Measurements from ENCODE around the gene SVEP1.
A peak's percentile ranks its signal among the peaks of the same experiment; 100 is the strongest.
"Not testable (repeated sequence)": the region's sequence is repeated elsewhere in the genome, so short reads cannot be mapped to it uniquely, and the experiment has no call there.

SVEP1 gene
- long read RNA-seq, donor 1, result 0 reads
- long read RNA-seq, donor 2, result 0 reads
- long read RNA-seq, donor 3, result 0 reads
- long read RNA-seq, donor 4, partial matches to known transcripts, result 0 of 1 reads
- long read RNA-seq, donor 4, other reads (novel, unspliced or antisense), result 0 of 1 reads
- long read RNA-seq, donor 5, partial matches to known transcripts, result 0 of 1 reads
- long read RNA-seq, donor 5, other reads (novel, unspliced or antisense), result 0 of 1 reads
- long read RNA-seq, donor 6, result 0 reads
- long read RNA-seq, donor 7, result 0 reads
- long read RNA-seq, donor 8, partial matches to known transcripts, result 7 of 7 reads
- long read RNA-seq, donor 8, other reads (novel, unspliced or antisense), result 0 of 7 reads

DNA sequence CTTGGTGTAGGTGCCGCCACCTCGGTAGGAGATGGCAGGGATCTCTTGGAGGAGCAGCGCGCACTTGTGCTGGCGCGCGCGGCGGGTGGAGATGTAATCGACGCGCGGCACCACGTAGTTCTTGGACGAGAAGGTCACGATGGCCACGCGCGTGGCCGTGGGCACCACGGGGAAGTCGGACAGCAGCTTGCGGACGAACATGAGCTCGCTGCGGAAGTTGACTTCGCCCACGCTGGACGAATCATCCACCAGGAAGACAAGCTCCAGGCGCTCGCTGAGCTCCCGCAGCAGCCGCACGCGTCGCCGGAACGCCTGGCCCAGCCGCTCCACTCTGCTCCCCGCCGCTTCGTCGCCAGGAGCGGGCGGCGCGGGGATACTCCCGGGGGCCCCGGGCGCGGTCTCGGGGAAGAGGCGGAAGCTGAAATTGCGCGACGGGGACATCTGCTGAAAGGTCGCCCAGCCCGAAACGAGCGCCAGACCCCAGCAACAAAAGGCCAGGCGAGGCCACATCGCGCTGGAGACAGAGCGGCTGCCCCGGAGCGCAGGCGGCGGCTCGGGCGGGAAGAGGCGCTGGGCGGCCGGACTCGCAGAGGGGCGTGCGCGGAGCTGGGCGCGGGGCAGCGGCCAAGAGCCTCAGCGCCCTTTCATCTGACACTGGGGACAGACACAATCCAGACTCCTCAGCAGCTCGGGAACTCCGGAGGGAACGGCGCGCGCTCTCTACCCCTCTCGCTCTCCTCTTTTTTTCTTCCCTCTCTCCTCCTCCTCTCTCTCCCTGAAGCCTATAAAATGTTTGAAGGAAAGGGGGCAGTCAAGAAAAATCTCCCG lies at the start of gene SVEP1:
Gene SVEP1, minus strand, starts transcription at position 708 of the 828 bp plus-strand sequence. Its CDS starts 198 bp downstream, at position 510.
- peak; percentile 90 for DNase-seq

DNA sequence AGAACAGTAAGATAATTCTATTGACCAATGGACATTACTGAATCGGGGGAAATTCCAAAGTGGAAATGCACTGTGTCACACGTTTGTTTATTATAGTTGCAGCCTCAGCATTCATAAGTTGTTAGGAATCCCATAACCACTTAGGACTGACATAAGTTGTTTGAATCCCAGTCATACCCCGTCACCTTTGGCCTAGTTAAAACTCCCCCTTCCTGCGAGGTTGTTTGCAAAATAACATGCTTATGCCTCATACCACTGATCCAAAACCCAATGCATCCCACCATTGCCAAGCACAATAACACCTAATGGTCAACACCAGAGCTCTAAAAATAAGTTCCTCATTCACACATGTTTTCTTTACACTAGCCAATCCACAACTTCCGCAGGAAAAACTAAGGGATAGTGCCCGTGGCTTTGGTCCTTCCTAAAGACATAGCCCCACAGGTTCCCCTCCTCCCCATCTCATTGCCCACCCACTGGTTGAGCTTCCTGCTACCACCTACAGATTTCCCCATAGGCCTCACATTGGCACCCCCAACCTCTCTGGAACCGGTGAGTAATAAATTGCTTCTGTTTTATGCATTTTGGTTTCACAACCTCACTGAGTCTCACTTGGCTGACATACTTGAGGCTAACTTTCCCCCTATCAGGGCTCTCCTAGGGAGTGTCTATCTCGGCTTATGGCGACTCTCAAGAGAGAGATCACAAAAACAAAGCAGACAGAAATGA lies 46.7 kb upstream of the SVEP1 start:
- DNase-seq, result no peak

DNA sequence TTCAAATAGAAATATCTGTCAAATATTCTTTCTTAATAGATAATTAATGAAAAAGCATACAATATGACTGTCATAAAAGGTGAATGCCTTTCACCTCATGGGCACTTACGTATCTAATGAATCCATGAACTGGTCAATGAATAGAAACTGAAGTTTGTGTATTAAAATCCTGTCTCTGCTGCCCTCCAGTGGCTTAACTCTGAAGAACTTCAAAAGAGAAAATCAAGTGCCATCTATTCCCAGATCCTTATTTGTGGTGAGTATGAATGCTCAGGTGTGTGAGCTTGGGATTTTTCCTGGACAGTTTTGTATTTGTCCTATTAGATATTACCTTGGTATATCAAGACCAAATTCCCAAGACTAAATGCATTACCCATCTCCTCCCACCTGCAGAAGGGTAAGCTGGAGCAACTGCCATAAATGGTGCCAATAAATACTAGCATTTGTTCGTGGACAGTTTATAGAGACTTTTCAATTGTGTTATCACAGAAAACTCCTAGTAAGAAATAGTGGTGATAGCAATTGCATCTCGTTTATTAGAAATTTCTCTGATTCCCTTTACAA lies 44.0 kb upstream of the SVEP1 start:
- no peak for DNase-seq

GRCh38 chr9:110622368-110622767 lies 42.8 kb upstream of the SVEP1 start:
- no peak for DNase-seq

GRCh38 chr9:110620726-110621125 lies 41.2 kb upstream of the SVEP1 start:
- DNase-seq, result no peak

DNA sequence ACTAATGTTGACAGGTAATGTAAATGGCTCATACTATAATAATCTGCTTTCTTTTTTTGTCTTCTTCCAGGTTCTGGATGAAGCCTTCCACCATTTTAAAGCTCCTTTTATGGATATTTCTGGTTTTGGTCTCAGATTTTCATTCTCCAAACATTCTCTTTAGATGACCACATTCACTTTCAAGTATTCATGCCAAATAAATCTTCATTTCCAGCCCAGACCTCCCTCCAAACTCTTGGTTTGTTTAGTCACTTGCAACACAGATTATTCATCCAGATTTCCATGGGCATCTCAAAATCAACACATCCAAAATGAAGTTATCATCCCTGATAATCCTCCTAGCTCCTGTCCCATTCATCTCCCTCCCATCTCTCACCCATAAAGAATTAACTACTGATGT lies 40.3 kb upstream of the SVEP1 start:
- no peak for DNase-seq

DNA sequence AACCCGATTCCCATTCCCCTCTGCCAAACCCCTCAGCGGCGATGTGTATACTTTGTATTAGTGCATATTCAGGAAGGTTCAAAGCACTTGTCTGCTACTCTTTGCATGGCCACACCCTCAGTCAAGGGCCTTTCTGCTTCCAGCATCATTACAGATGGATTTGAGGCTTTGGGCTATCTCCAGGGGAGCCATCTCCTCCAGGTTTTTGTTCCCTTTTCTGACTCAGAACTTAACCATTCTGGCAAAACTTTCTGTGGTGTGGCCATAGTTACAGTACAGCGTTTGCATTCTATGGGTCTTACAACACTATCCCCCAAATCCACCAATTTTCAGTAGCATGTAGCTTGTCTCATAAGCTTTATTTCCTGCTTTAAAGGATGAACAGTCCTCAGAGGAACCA lies 36.0 kb upstream of the SVEP1 start:
- no peak for DNase-seq

GRCh38 chr9:110614576-110614975 lies 35.0 kb upstream of the SVEP1 start:
- DNase-seq, result not testable (repeated sequence)

- no peak for DNase-seq
These were observed 26.7 kb upstream of the SVEP1 start for GRCh38 chr9:110606179-110606790.

DNA sequence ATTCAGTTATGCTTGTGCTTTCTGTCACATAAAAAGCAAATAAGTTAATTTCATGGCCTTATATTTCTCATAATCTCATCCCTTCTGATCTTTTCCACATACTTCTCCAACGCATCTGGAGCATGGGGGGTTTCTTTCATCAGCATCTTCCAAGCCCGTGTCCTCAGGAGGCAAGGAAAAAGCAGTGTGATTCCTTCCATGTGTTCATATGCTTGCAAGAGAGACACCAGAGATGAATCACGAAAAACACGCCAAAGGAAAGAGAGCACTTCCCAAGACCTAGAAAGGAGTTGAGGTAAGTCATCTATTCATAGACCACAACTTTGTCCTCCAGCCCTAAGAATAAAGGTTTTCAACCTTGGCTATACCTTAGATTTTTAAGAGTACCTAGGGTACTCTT lies 26.0 kb upstream of the SVEP1 start:
- no peak for DNase-seq

GRCh38 chr9:110604171-110604601 lies 24.6 kb upstream of the SVEP1 start:
- no peak for DNase-seq

- no peak for DNase-seq
These were observed 22.7 kb upstream of the SVEP1 start for GRCh38 chr9:110602281-110602680.

DNA sequence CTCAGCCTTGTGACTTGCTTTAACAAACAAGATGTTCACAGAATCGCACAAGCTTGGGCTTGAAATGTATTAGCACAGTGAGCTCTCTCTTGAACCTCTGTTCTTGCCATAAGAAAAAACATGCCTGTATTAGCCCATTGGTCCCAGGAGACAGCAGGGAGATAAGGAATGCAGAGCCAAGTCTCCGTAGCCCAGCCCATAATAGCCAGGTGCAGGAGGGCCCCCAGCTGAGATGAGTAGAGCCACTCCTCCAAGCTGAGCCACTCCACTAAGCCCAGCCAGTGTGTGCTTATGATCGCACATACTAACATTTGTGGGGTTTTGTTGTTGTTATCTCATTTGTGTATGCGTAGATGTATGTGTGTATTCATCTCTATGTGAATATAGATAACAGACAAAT lies 21.6 kb upstream of the SVEP1 start:
- DNase-seq, result no peak

DNA sequence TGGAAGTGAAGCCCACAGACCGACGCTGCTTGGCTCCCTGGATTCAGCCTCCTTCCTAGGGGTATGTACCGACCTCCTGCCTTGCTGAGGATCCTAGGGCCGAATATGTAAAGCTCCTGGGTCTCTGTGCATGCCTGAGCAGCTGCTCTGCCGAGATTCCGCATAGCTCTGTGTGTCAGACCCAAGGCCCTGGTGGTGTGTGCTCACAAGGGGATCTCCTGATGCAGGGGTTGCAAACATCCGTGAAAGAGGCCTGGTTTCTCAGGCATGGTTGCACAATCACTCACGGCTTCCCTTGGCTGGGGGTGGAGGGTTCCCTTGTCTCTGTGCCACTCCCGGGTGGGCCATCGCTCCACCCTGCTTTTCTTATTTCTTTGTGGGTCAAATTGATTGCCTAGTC lies 19.9 kb upstream of the SVEP1 start:
- DNase-seq, result peak; percentile 15

DNA sequence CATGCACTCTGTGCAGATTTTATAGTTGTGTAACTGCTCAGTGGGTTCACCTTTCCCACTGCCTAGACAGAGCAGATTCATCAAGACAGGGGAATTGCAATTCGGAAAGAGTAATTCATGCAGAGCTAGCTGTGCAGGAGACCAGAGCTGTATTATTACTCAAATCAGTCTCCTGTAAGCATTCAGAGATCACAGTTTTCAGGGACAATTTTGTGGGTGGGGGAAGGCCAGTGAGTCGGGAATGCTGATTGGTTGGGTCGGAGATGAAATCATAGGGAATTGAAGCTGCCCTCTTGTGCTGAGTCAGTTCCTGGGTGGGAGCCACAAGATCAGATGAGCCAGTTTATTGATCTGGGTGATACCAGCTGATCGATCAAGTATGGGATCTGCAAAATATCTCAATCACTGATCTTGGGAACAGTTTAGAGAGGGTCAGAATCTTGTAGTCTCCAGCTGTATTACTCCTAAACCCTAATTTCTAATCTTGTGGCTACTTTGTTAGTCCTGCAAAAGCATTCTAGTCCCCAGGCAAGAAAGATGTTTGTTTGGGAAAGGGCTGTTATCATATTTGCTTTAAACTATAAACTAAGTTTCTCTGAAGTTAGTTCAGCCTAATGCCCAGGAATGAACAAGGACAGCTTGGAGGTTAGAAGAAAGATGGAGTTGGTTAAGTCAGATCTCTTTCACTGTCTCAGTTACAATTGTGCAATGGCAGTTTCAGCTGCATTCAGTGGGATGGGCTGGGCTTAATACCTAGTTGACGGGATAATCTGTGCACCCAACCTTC lies 12.7 kb upstream of the SVEP1 start:
- no peak for DNase-seq

GRCh38 chr9:110591526-110591925 lies 12.0 kb upstream of the SVEP1 start:
- no peak for DNase-seq

GRCh38 chr9:110590816-110591215 lies 11.3 kb upstream of the SVEP1 start:
- DNase-seq, result no peak

GRCh38 chr9:110588296-110588695 lies 8.8 kb upstream of the SVEP1 start:
- DNase-seq, result no peak

- no peak for DNase-seq
These were observed 3.7 kb upstream of the SVEP1 start for GRCh38 chr9:110583237-110583636.

DNA sequence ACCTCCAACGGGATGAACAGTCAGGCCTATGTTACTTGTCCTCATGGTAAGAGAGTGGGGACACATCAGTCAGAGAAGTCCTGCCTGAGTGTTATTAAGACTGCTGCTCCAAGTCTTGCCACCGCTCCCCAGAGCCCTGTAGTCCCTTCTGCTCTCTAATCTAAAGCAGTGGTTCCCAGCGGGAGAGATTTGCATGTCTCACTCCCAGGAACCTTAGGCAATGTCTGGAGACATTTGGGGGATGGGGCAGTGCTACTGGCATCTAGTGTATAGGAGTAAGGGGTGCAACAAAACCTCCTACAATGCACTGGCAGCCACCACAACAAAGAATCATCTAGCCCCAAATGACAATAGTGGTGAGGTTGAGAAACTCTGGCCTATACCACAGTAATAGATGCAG lies 2.6 kb upstream of the SVEP1 start:
- DNase-seq, result no peak

- DNase-seq, result no peak
These were observed 1.3 kb upstream of the SVEP1 start for GRCh38 chr9:110580850-110581249.
